Loucy (cell line): ENCODE results near the gene FRMD1.

Experiments used
- H2AFZ ChIP-seq: fragments of 200-600 bp; sonication (generic); 2 replicates; pipeline ENCODE4 v1.6.0; 2016; ENCODE audit warnings: antibody characterized with exemption, mild to moderate bottlenecking, low read length, moderate library complexity
- H3F3A ChIP-seq: fragments of 200-600 bp; 2 replicates; pipeline ENCODE4 v1.6.0; 2016; ENCODE audit warnings: antibody characterized with exemption, low read depth, mild to moderate bottlenecking
- H3K27me3 ChIP-seq: fragments of 200-600 bp; sonication (generic); 2 replicates; pipeline ENCODE4 v1.6.1; 2014; ENCODE audit warnings: low read length, mild to moderate bottlenecking; ENCODE audit not compliant: insufficient read depth, poor library complexity, severe bottlenecking
- H3K36me3 ChIP-seq: fragments of 200-600 bp; sonication (generic); 2 replicates; pipeline ENCODE4 v1.6.1; 2016; ENCODE audit warnings: low read length; ENCODE audit not compliant: insufficient read depth
- H3K4me1 ChIP-seq: fragments of 200-600 bp; sonication (generic); 2 replicates; pipeline ENCODE4 v1.5.1; 2014; ENCODE audit warnings: low read length, mild to moderate bottlenecking; ENCODE audit not compliant: insufficient read depth, poor library complexity, severe bottlenecking
- H3K4me2 ChIP-seq: fragments of 200-600 bp; sonication (generic); 2 replicates; pipeline ENCODE4 v1.6.0; 2014; ENCODE audit warnings: antibody characterized with exemption, low read length, low read depth, mild to moderate bottlenecking; ENCODE audit not compliant: poor library complexity, severe bottlenecking
- H3K4me3 ChIP-seq: fragments of 200-600 bp; sonication (generic); 2 replicates; pipeline ENCODE4 v1.5.1; 2014; ENCODE audit warnings: low read length, mild to moderate bottlenecking, mixed read lengths; ENCODE audit not compliant: poor library complexity, severe bottlenecking
- H3K79me2 ChIP-seq: fragments of 200-600 bp; sonication (generic); 2 replicates; pipeline ENCODE4 v1.6.1; 2014; ENCODE audit warnings: low read length; ENCODE audit not compliant: insufficient read depth
- H3K9ac ChIP-seq: fragments of 200-600 bp; sonication (generic); 2 replicates; pipeline ENCODE4 v1.6.0; 2014; ENCODE audit warnings: mild to moderate bottlenecking, low read depth, low read length, moderate library complexity; ENCODE audit not compliant: poor library complexity, severe bottlenecking
- H3K9me2 ChIP-seq: fragments of 200-600 bp; sonication (generic); replicated peaks from 2 replicates; pipeline ENCODE4 v1.6.1; 2016; ENCODE audit warnings: low read depth, low read length, mixed read lengths
- H3K9me3 ChIP-seq: fragments of 200-600 bp; sonication (generic); 2 replicates; pipeline ENCODE4 v1.6.1; 2014; ENCODE audit warnings: mild to moderate bottlenecking, antibody characterized with exemption, low read length, low read depth; ENCODE audit not compliant: insufficient read depth
- H4K20me1 ChIP-seq: fragments of 200-600 bp; sonication (generic); 2 replicates; pipeline ENCODE4 v1.6.0; 2014; ENCODE audit warnings: antibody characterized with exemption, low read length, mild to moderate bottlenecking; ENCODE audit not compliant: insufficient read depth, poor library complexity, severe bottlenecking
- CTCF ChIP-seq: fragments of 200-600 bp; sonication (generic); conservative IDR thresholded peaks from 2 replicates; pipeline ENCODE4 v1.5.1; 2014; ENCODE audit warnings: mild to moderate bottlenecking, antibody characterized with exemption, low read length
- EZH2phosphoT487 ChIP-seq: fragments of 200-600 bp; IDR thresholded peaks from 2 replicates; pipeline ENCODE4 v1.6.1; 2018; ENCODE audit warnings: antibody characterized with exemption, mild to moderate bottlenecking, moderate library complexity, borderline replicate concordance

Gene FRMD1

GRCh38 chr6:168033791-168034190 is 45.2 kb downstream of the FRMD1 start:
- Histone ChIP-seq H3F3A (no peaks in the 10 kb centered on the region), H2AFZ (no peak overlapping the region), H3K9ac (no peak overlapping the region), H3K9me3 (peaks cover 4% of the 10 kb centered on the region; the same call in 1 of the 2 replicates), H3K79me2 (no peaks in the 10 kb centered on the region), H3K9me2 (no peaks in the 10 kb centered on the region), H3K36me3 (no peaks in the 10 kb centered on the region), H3K4me2 (no peak overlapping the region), H4K20me1 (no peaks in the 10 kb centered on the region), H3K4me3 (no peak overlapping the region), H3K4me1 (no peaks in the 10 kb centered on the region), H3K27me3 (no peaks in the 10 kb centered on the region)
- TF ChIP-seq EZH2phosphoT487 (no peak), CTCF (no peak)

- no peaks in the 10 kb centered on the region for H3K4me1 ChIP-seq
- no peak overlapping the region for H2AFZ ChIP-seq
- H4K20me1 ChIP-seq, result no peaks in the 10 kb centered on the region
- H3K9me2 ChIP-seq, result no peaks in the 10 kb centered on the region
- no peaks in the 10 kb centered on the region for H3F3A ChIP-seq
- H3K36me3 ChIP-seq, result no peaks in the 10 kb centered on the region
- no peak overlapping the region for H3K9ac ChIP-seq
- H3K4me2 ChIP-seq, result no peak overlapping the region
- no peak for TF ChIP-seq EZH2phosphoT487
- TF ChIP-seq CTCF, result no peak
- peaks cover 4% of the 10 kb centered on the region; the same call in 1 of the 2 replicates for H3K9me3 ChIP-seq
- no peaks in the 10 kb centered on the region for H3K79me2 ChIP-seq
- H3K4me3 ChIP-seq, result no peak overlapping the region
- H3K27me3 ChIP-seq, result no peaks in the 10 kb centered on the region
These were observed 46.8 kb downstream of the FRMD1 start for GRCh38 chr6:168032005-168032760.

GRCh38 chr6:168031411-168031971 is 47.5 kb downstream of the FRMD1 start:
- H3K36me3 ChIP-seq, result no peaks in the 10 kb centered on the region
- no peaks in the 10 kb centered on the region for H3K27me3 ChIP-seq
- no peaks in the 10 kb centered on the region for H3K79me2 ChIP-seq
- H4K20me1 ChIP-seq, result no peaks in the 10 kb centered on the region
- TF ChIP-seq EZH2phosphoT487, result no peak
- no peak for TF ChIP-seq CTCF
- H3F3A ChIP-seq, result no peaks in the 10 kb centered on the region
- no peak overlapping the region for H3K9ac ChIP-seq
- H3K4me1 ChIP-seq, result no peaks in the 10 kb centered on the region
- no peak overlapping the region for H3K4me2 ChIP-seq
- no peaks in the 10 kb centered on the region for H3K9me2 ChIP-seq
- no peak overlapping the region for H2AFZ ChIP-seq
- H3K9me3 ChIP-seq, result peaks cover 4% of the 10 kb centered on the region; the same call in 1 of the 2 replicates
- H3K4me3 ChIP-seq, result no peak overlapping the region
